ENCODE results near the gene CCNJL.

DNA sequence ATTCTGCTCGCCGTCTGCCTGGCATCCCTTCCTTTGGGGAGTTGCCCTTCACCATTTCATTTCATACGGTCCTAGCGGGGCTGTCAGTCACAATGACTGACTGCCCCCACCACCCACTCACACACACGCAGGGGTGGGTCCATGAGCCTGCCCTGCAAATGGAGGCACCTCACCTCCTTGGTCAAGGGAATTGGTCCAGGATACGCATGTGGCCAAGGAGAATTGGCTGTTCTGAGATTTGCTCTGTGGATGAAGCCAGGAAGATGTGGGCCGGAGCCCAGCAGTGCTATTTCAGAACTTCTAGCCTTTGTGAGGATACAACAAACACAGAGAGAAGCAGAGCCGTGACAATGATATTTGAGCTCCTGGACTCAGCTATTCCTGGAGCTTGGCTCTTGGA is 41.0 kb upstream of the CCNJL start:
- TF ChIP-seq, protein P1, sequence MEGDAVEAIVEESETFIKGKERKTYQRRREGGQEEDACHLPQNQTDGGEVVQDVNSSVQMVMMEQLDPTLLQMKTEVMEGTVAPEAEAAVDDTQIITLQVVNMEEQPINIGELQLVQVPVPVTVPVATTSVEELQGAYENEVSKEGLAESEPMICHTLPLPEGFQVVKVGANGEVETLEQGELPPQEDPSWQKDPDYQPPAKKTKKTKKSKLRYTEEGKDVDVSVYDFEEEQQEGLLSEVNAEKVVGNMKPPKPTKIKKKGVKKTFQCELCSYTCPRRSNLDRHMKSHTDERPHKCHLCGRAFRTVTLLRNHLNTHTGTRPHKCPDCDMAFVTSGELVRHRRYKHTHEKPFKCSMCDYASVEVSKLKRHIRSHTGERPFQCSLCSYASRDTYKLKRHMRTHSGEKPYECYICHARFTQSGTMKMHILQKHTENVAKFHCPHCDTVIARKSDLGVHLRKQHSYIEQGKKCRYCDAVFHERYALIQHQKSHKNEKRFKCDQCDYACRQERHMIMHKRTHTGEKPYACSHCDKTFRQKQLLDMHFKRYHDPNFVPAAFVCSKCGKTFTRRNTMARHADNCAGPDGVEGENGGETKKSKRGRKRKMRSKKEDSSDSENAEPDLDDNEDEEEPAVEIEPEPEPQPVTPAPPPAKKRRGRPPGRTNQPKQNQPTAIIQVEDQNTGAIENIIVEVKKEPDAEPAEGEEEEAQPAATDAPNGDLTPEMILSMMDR (conservative IDR thresholded peaks at IDR 0.05; ENCODE audit: low read depth, low read length), result no peak
- TF ChIP-seq EZH2 (IDR thresholded peaks at IDR 0.05; ENCODE audit: borderline replicate concordance, low read depth, low read length, poor library complexity, severe bottlenecking), result no peak
